GM19397 (cell line): ENCODE data around the gene KAZN.

Source experiments
- ATAC-seq: cut with Tn5 transposase; IDR thresholded peaks from one replicate; pipeline ENCODE4 v1.9.1; 2021; ENCODE audit warnings: mild to moderate bottlenecking, moderate library complexity; ENCODE audit not compliant: unreplicated experiment

The KAZN gene

DNA sequence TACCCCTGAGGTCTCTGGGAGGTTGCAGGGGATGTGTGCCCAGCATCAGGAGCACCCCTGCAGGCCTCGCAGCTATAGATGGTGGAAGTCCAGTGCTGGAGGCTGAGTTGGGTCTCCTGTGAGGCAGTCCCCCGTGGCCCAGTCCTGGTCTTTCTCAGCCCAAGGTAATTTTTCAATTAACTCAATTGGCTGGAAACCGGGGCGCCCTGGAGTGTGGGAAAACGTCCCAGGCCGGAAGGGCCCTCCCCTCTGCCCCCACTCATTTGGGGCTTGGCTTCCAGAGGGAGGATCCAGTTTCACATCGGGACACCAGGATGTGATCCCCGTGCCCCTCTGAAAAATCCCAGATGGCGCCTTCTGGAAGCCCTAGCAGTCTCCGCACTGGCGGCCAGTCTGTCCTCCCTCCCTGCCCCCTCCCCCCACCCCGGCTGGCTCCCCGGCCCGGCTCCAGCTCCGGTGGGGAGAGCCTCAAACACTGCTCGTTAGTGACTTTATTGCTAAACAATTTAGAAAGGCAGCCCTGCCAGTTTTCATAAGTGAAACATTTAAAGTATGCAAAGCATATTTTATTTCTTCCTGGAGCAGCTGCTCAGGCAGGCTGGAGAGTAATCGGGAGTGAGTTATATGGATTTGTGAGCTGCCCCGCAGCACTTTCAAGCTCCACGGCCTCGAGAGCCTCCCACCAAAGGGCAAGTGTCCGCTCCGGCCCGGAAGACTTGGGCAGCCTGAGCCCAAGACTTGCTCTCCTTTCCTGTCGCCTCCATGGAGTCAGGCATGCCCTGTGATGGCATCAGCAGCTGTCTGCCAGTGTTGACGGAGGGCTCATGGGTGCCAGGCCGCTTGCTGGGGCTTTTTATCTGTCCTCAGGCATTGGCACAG, 346.9 kb downstream of the KAZN start:
- no peak for ATAC-seq

DNA sequence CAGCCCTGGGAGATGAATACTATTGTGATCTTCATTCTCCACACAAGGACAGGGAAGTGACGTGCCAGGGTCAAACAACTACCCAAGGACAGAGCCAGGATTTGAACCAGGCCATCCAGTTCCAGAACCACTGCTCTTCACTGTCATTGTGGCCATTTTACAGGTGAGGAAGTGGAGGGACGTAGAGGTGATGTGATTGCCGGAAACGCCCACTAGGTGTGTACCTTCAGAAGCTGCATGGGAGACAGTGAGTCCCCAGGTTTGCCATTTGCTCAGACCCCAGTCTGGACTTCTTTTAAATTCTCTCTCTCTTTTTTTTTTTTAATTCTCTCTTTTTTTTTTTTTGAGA, 347.5 kb downstream of the KAZN start:
- ATAC-seq, result no peak

DNA sequence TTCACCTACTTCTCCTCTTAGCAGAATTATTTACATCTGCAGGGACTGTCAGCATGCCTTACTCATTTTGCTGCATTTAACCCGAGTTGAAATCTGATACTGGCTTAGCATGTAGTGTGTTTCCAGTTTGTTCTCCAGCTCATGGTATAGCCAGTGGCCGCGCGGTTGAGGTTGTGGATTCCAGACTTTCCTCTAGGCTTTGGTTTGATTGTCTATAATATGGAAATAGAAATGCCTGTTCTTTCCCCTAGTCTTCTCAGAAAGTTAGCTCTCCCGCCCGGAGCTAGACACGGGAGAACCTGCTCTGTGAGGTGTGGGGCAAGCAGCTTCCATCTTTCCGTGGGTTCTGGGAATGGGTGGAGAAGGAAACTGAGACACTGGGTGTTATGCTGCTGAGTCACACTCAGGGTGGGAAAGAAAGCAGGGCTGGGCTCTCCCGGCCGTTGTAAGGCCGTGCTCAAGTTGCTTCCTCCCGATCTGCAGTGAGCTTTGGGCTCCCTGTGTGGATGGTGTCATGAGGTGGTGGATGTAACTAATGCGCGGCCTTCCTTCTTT, 348.3 kb downstream of the KAZN start:
- ATAC-seq, result no peak

DNA sequence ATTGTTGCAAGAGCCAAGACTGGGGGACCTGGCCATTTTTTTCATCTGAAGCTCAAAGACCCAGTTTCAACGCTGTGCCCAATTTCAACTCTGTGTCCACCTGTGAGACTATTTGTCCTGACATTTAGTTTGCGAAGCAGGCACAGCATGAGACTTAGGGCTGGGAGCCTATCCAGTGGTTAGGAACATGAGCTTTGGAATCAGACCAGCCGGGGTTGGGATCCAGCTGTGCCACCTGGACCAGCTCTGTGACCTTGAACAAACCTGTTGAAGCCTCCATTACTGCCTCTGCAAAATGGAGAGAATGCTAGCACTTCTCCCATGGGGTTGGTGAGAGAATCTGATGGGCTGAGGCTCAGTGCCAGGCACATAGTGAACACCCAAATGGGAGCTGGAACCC, 348.9 kb downstream of the KAZN start:
- ATAC-seq, result no peak

DNA sequence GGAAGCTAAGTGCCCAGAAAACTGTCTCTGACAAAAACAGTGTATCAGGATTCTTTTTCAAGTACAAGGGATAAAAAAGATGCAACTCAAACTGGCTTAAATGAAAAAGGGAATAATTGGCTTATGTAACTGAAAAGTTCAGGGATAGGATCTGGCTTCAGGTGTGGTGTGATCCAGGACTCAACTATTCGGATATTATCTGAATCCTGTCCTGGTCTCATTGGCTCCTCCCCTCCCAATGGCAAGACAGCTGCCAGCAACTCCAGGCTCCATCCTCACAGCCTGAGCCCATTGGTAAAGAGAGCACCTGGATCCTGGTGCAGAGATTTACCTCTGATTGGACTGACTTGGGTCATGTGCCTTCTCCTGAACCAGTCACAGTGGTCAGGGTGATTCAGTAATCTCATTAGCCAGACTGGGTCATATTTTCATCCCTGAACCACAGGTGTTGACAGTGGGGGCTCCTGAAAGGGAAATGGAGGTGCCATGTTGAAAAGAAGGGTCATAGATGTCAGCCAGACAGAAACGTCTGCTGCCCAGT, 349.7 kb downstream of the KAZN start:
- ATAC-seq, result no peak

DNA sequence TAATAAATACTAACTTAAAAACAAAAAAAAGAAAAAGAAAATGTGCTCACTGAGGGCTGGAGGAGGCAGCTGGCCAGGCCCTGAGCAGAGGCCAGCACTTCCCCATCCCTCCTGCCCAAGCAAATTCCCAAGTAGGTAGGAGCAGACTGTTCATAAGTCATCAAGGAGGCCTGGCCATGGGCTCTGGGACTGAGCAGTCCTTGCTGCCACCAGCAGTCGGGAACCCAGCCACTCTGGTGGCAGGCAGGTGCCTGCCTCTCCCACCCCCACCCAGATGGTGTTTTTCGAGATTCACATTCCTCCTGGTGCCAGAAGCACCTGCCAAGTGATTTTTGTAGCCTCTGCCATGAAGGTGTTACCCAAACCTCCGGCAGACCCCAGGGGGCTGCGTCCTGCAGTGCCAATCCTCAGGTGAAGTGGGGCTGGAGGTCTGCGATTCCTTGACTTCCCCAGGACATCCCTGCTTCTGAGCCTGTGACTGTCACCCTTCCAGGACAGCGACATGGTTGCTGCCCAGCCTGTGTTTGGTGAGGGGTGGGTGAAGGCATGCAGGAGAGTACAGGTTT, 350.9 kb downstream of the KAZN start:
- ATAC-seq, result no peak

DNA sequence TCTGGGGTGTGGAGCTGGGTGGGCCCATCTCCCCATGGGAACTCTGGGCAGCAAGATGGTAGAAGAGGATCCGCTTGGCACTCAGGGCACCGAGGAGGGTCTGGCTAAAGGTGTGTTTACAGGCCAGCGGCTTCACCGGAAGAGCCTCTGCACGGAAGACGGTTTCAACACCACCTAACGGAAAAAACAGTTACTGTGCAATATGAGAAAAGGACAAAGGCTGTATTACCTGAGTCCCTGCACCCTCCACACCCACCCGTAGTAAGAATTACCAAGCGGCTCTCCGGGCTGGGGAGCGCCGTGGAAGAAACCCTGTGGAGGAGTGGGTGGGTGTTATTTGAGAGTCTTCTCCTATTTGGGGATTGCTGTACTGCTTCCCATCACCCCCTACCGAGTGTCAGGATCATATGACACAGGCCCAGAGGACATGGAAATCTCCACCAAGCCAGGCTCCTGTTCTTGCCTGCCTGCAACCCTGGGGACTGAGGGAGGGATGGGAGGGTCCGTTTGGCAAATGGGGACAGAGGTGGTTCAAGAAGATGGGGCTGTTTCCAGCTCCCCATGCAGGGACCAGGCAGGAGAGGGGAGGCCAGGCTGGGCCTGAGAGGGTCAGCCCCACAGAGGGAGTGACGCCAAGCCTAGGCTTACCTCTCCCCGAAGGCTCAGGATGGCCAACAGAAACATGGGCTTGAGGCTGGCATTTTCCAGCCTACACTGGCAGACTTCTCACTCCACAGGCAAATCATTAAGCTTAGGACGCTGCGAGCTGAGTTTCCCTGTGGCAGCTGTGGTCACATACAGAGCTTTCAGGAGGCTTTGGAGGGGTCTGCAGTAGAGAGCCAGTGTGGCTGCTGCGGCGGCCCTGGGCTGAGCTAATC, 351.6 kb downstream of the KAZN start:
- ATAC-seq, result no peak

DNA sequence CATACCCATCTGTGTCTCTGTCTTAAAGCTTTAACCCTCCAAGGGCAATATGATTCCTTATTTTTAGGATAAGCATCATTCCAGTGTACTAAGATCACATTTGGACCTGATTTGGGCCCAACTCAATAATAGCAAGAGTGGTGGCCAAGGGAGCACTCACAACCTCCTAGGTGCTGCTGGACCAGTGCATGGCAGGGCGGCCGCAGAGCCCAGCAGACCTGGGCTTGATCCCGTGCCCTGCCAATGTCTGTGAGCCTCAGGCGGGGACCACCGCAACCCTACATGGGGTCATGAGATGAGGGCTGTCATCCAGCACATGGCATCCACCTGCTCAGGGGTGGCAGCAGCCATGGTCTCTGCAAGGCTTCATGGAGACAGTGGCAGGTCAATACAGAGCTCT, 353.3 kb downstream of the KAZN start:
- ATAC-seq, result no peak

DNA sequence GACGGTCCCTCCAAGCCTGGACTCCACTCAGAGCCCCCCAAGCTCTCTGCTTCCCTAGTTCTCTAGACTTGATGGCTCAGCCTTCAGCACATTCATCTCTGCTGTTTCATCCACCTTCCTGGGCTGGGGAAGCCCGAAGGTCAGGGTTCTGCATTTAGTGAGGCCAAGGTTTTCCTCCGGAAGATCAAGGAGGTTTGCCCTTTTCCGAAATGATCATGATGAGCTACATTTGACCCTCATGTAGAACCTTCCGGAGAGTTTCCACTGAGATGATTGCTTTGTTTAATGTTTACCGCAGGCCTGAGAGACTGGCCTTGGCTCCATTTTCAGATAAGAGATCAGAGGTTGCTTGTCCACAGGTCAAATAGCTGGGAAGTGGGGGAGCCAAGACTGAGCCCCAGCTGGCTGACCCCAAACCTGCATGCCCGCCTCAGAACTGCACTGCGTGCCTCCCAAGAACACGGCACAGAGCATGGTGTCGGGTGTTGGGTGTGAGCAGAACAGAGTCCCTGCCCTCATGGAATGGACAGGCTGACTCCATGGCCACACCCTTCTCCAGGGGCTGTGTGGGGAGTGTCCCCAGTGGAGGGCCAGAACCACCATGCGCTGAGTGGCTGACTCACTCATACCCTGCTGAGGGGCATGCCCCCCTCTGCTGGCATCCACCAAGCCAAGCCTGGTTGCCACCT, 354.3 kb downstream of the KAZN start:
- ATAC-seq, result no peak

DNA sequence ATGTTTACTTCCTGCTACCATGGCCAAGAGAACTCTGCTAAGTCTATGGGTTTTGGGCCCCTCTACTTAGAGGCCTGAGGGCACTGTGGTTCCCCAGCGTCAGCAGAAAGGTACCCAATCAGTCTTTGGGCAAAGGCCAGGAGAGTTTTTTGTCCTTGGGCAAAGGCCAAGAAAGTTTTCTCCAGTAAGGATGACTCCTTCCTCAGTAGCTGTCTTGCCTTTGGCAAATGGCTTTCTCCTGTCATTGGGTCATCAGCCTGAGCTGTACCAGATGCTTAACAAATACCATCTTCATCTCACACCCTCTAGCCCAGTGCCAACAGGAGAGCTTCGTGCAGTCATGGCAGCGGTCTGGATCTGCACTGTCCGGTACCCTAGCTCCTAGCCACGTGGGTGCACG, 355.7 kb downstream of the KAZN start:
- ATAC-seq, result no peak

DNA sequence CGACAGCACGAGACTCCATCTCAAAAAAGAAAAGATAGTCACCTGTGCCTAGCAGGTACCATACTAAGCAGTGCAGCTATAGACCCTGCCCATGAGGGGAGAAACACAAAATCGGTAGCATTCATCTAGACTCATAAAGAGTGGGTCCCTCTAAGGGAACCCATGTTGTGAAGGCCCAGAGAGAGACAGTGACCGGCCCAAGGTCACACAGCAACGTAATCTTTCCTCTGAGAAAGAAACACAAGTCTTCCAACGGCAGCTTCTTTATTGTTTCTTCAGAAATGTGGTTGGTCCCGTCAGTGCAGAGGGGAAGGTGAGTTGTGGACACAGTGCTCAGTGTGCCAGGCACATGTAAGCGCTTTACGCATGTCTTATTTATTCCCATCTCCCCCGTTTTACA, 356.4 kb downstream of the KAZN start:
- ATAC-seq, result no peak

DNA sequence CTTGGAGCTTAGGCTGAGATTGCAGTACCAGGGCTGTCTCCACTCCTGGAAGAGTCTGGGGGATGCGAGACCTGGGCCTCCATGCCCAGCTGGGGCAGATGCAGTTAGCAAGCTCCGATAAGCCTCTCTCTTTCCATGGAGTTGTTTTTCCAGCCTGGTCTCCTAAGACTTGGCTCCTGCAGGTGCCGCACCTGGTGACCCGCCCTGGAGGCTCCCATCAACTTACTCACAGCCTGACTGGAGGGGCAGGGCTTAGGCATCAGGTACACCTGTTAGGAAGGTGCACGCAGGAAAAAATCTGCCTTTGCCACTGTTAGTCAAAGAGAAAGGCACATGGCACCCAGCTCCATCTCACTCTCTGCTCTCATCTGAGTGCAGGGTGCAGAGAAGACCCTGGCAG, 356.9 kb downstream of the KAZN start:
- ATAC-seq, result no peak

DNA sequence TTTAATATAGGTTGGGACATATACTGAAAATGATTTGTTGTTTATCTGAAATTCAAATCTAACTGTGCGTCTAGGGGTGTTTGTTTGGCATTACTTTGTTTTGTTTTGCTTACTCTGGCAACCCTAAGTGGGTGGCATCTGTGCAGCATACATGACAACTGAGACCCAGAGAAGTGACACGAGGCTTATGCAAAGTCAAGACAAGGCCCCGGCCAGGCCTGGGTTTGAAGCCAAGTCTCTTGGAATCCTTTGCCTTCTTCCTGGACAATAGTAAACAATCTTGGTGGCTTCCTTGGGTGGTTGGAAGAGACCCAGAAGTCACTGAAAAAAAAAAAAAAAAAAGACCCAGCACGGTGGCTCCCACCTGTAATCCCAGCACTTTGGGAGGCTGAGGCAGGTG, 357.5 kb downstream of the KAZN start:
- no peak for ATAC-seq

DNA sequence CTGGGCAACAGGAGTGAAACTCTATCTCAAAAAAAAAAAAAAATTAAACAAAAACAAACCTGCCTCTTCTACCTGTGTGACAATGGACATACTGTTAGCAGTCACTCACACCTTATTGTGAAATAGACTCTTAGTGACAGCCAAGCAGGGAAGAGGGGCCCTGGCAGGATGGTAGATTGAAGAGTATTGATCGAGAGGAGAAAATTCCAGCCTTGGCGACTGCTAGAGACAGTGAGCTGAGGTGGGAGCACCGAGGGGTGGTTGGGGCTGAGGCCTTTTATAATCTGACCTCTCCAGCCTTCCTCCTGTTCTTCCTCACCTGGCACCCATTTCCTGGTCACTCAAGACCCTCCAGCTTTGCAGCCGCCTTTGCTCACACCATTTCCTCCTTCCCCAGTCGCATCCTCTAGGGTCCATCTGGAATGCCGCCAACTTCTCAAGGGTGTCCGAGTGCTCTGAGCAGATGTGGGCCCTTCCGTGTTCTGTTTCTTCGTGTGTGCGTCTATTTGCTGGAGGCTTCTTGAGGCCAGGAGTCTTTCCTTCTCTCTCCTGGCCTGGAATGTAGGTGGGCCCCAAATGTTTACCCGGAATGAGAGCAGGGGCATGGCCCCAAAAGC, 358.2 kb downstream of the KAZN start:
- no peak for ATAC-seq

DNA sequence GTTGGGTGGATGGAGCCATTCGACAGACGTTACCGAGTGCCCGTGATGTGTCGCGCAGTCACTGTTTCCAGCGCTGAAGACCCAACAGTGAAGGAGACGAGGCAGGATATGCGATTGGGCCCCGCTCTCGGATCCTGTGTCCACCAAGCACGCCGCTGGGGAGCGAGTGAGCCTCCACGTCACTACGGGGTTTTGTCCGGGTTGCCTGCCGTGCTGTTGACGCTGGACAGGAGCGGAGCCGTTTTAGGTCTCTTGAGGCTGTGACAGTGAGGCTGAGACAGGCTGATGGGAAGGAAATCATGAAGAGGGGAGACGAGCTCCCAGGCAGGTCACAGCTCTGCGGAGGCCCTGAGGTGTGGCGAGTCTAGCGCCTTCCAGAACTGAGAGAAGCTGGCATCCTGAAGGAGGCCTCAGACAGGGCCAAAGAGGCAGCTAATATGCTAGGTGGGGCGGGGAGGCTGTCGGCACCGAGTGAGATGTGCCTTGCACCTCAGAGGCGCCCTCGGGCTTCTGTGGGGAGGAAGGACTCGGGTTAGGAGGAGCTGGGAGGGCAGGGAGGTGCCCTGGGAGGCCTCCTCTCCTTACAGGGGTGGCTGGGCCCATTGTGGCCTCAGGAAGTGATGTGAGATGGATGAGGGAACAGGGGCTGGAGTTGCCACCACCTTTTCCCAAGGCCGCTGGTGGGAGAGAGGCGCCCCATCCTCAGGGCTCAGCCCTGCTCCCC, 359.1 kb downstream of the KAZN start:
- no peak for ATAC-seq

DNA sequence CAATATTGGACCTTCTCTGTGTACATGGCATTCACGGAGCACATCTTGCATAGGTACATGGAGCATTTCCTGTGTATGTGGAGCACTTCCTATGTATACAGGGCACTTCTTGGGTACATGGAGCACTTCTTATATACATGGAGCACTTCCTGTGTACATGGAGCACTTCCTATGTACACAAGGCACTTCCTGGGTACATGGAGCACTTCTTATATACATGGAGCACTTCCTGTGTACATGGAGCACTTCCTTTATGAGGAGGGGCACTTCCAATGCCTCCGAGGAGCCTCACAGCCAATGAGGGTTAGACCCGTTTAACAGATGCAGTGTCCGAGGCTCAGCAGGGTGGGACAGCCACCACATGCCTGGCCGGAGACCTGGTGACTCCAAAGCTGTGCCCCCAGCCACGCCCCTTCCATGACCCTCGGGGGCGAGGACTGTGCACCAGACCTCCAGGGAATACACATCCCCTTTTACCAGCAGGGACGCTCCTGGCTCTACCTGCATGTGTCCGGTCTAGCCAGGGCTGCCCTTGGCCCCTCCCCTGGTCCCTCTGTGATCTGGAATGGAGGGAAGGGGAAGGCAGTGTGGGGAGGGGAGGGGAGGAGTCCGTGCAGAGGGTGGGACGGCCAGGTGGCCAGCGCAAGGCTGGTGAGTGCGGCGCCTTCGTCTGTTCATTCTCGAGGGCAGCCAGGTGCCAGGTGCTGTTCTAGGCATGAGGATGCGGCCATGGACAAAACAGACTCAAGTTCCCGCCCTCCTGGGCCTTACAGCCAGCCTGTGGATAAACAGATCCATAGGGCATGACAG, 360.0 kb downstream of the KAZN start:
- ATAC-seq, result no peak

DNA sequence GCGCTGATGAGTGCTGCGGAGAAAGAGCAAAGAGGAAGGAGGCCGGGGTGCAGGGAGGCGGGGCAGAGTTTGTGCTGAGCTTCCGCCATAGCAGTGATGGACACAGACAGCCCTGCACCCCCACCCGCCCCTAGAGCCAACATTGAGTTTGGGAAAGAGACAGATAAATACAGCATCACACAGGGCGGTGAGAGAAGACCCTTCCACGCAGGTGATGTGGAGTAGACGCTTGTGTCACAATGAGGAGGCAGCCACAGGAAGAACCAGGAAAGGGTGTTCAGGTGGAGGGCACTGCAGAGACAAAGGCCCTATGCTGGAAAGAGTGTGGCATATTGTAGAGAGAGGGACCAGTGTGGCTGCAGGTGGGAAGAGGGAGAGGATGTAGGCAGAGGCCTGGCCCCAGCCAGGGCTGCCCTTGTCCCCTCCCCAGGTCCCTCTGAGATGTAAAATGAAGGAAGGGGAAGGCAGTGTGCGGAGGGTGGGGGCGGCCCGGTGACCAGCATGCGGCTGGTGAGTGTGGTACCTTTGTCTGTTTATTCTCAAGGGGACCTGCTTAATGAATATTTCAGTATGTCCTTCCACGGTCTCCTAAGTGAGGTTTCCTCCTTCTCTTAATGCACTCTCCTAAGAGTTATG, 360.7 kb downstream of the KAZN start:
- ATAC-seq, result no peak

DNA sequence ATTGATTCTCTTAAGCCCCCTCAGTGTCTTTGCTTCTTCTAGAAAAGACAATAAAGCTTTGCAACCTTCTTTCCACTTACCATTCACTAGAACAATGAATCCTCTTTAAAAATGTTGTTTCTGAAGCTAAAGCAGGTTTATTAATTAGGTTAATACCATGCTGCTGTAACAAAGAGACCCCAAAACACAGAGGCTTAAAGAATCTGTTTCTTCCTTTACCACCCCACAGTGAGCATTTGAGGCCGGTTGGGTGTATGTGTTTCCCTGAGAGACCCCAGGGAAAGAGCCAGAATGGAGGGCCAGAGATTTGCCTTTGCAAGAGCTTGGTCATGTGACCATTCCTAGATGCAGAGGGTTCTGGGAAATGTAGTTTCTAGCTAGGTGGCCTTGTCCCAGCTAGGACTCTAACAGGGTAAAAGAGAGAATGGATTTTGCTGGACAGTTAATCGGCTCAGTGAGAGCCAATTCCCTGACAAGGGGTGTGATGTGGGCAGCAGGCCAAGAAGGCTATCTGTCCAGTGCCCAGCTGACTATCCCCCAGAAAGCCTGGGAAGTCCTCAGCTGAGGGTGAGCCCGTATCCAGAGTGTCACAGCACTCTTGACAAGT, 363.3 kb downstream of the KAZN start:
- no peak for ATAC-seq
